ENCODE data around the gene IPMK. TPM values are rescaled to one million over a fixed set of nuclear protein-coding genes. Genes with fewer than 3 reads are reported as not detected.

The IPMK gene
- total RNA-seq, 4 donors from 2014 or later: 0.26 to 10.8 (median 3.8) TPM

- intact Hi-C loops (cut with DNase I; ENCODE audit: low total_unique reads): no loop called here
- no peaks in the 10 kb centered on the region for H3K4me1 ChIP-seq
- TF ChIP-seq, protein P1, sequence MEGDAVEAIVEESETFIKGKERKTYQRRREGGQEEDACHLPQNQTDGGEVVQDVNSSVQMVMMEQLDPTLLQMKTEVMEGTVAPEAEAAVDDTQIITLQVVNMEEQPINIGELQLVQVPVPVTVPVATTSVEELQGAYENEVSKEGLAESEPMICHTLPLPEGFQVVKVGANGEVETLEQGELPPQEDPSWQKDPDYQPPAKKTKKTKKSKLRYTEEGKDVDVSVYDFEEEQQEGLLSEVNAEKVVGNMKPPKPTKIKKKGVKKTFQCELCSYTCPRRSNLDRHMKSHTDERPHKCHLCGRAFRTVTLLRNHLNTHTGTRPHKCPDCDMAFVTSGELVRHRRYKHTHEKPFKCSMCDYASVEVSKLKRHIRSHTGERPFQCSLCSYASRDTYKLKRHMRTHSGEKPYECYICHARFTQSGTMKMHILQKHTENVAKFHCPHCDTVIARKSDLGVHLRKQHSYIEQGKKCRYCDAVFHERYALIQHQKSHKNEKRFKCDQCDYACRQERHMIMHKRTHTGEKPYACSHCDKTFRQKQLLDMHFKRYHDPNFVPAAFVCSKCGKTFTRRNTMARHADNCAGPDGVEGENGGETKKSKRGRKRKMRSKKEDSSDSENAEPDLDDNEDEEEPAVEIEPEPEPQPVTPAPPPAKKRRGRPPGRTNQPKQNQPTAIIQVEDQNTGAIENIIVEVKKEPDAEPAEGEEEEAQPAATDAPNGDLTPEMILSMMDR (IDR thresholded peaks at IDR 0.05): no peak
- no peak for TF ChIP-seq POLR2A (IDR thresholded peaks at IDR 0.05)
- no peak overlapping the region for H3K4me3 ChIP-seq
- H3K36me3 ChIP-seq: no peaks in the 10 kb centered on the region
- H3K9me3 ChIP-seq: no peaks in the 10 kb centered on the region
- H3K27me3 ChIP-seq: no peaks in the 10 kb centered on the region
- no peak for DNase-seq
- no peak overlapping the region for H3K27ac ChIP-seq
These were observed 92.9 kb downstream of the IPMK start for GRCh38 chr10:58174831-58175230.

DNA sequence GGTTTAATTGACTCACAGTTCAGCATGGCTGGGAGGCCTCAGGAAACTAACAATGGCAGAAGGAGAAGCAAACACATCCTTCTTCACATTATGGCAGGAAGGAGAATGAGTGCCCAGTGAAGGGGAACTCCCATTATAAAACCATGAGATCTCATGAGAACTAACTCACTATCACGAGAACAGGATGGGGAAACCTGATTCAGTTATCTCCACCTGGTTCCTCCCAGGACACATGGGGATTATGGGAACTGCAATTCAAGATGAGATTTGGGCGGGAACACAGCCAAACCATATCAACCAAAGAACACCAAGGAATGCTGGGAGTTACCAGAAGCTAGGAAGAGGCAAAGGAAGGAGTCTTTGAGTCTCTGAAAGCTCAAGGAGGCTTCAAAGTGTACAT lies 94.3 kb downstream of the IPMK start:
- H3K27ac ChIP-seq: no peak overlapping the region
- intact Hi-C loops (cut with DNase I; ENCODE audit: low total_unique reads): no loop called here
- no peak for TF ChIP-seq POLR2A (IDR thresholded peaks at IDR 0.05)
- TF ChIP-seq, protein P1 (IDR thresholded peaks at IDR 0.05): no peak
- no peaks in the 10 kb centered on the region for H3K27me3 ChIP-seq
- no peaks in the 10 kb centered on the region for H3K36me3 ChIP-seq
- DNase-seq: no peak
- H3K4me3 ChIP-seq: no peak overlapping the region
- no peaks in the 10 kb centered on the region for H3K4me1 ChIP-seq
- H3K9me3 ChIP-seq: no peaks in the 10 kb centered on the region

DNA sequence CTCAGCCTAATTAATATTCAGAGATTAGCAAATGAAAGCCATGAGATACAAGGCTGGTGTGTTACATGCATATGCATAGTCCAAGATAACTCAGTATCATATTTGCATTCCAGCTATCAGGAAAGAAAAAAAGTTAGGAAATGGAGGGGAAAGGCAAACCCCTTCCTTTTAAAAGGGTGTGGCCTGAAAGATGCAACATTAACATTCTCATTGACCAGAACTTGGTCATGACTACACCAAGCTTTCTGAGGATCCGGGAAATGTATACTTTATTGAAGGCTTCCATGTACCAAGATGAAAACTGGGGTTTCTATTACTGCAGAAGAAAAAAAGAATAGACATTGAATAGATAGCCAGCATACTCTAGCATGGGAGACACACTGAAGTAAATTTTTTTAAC lies 96.5 kb downstream of the IPMK start:
- intact Hi-C loops (cut with DNase I; ENCODE audit: low total_unique reads): no loop called here
- H3K4me1 ChIP-seq: no peaks in the 10 kb centered on the region
- DNase-seq: no peak
- H3K27ac ChIP-seq: no peak overlapping the region
- no peak for TF ChIP-seq POLR2A (IDR thresholded peaks at IDR 0.05)
- TF ChIP-seq, protein P1 (IDR thresholded peaks at IDR 0.05): no peak
- no peaks in the 10 kb centered on the region for H3K27me3 ChIP-seq
- H3K36me3 ChIP-seq: no peaks in the 10 kb centered on the region
- H3K4me3 ChIP-seq: no peak overlapping the region
- H3K9me3 ChIP-seq: no peaks in the 10 kb centered on the region

GRCh38 chr10:58164517-58164916 lies 103.2 kb downstream of the IPMK start:
- no peak overlapping the region for H3K27ac ChIP-seq
- H3K4me1 ChIP-seq: no peaks in the 10 kb centered on the region
- TF ChIP-seq POLR2A (IDR thresholded peaks at IDR 0.05): no peak
- TF ChIP-seq, protein P1 (IDR thresholded peaks at IDR 0.05): no peak
- no peaks in the 10 kb centered on the region for H3K36me3 ChIP-seq
- no peak for DNase-seq
- no peak overlapping the region for H3K4me3 ChIP-seq
- intact Hi-C loops (cut with DNase I; ENCODE audit: low total_unique reads): no loop called here
- no peaks in the 10 kb centered on the region for H3K9me3 ChIP-seq
- H3K27me3 ChIP-seq: no peaks in the 10 kb centered on the region

DNA sequence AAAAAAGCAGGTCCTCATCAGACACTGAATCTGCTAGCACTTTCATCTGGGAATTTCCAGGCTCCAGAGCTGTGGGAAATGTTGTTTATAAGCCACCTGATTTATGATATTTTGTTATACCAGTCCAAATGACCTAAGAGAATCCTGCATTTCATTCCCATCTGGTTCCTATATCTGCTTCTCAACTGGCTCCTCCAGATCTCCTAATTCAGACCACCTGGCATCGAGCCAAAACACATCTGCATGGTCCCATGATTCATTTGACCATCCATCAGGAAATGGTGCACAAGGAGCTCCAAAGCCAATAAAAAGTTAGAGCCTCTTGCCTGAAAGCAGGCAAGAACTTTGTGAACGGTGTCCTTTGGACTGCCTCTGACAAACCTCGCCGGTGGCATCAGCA lies 108.9 kb downstream of the IPMK start:
- Histone ChIP-seq H3K4me3 (no peak overlapping the region), H3K4me1 (no peaks in the 10 kb centered on the region), H3K27ac (no peak overlapping the region), H3K27me3 (no peaks in the 10 kb centered on the region), H3K9me3 (no peaks in the 10 kb centered on the region), H3K36me3 (no peaks in the 10 kb centered on the region)
- intact Hi-C loops (cut with DNase I; ENCODE audit: low total_unique reads): no loop called here
- TF ChIP-seq, protein P1 (IDR thresholded peaks at IDR 0.05): no peak
- TF ChIP-seq POLR2A (IDR thresholded peaks at IDR 0.05): no peak
- no peak for DNase-seq

Data from uterus (tissue), 4 donors.